ENCODE data around the gene DOC2A.
"Not testable (repeated sequence)": the region's sequence is repeated elsewhere in the genome, so short reads cannot be mapped to it uniquely, and the experiment has no call there.

Gene DOC2A

DNA sequence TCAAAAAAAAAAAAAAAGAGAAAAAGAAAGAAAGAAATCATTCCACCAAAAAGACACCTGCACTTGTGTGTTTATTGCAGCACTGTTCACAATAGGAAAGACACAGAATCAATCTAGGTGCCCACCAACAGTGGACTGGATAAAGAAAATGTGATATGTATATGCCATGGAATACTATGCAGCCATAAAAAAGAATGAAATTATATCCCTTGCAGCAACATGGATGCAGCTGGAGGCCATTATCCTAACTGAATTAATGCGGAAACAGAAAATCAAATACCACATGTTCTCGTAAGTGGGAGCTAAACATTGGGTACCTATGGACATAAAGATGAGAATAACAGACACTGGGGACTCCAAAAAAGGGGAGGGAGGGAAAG, 6.4 kb upstream of the DOC2A start:
- H3K4me3 ChIP-seq (ENCODE audit: low read depth, low read length): no peak overlapping the region
- TF ChIP-seq, protein P1, sequence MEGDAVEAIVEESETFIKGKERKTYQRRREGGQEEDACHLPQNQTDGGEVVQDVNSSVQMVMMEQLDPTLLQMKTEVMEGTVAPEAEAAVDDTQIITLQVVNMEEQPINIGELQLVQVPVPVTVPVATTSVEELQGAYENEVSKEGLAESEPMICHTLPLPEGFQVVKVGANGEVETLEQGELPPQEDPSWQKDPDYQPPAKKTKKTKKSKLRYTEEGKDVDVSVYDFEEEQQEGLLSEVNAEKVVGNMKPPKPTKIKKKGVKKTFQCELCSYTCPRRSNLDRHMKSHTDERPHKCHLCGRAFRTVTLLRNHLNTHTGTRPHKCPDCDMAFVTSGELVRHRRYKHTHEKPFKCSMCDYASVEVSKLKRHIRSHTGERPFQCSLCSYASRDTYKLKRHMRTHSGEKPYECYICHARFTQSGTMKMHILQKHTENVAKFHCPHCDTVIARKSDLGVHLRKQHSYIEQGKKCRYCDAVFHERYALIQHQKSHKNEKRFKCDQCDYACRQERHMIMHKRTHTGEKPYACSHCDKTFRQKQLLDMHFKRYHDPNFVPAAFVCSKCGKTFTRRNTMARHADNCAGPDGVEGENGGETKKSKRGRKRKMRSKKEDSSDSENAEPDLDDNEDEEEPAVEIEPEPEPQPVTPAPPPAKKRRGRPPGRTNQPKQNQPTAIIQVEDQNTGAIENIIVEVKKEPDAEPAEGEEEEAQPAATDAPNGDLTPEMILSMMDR (IDR thresholded peaks at IDR 0.05; ENCODE audit: borderline replicate concordance, insufficient read depth, low read depth, low read length): no peak

DNA sequence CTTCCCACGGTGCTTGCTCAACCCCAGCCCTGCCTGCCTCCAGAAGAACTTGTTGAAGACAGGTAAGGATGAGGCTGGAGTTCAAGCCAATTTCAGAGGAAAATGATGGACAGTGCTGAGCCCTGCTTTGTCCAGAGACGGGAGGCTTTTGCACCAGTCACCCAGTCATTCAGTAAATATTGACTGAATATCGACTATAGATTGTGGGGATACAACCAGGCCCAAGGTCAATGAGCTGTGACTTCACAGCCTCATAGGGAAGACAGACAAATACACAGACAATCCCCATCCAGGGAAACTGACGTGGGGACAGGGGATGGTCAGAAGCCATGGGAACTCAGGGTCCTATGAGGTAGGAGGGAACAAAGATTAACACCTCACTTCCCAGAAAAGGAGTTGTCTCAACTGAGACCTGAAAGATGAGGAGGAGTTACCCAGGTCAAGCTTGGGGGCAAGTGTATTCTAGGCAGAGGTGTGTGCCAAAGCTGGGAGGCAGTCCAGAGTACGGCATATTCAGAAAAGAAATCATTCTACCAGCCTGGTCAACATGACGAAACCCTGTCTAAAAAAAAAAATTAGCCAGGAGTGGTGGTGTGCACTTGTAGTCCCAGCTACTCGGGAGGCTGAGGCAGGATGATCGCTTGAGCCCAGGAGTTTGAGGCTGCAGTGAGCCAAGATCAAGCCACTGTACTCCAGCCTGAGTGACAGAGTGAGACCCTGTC, 5.9 kb upstream of the DOC2A start:
- H3K4me3 ChIP-seq (ENCODE audit: low read depth, low read length): no peak overlapping the region
- TF ChIP-seq, protein P1 (IDR thresholded peaks at IDR 0.05; ENCODE audit: borderline replicate concordance, insufficient read depth, low read depth, low read length): no peak

DNA sequence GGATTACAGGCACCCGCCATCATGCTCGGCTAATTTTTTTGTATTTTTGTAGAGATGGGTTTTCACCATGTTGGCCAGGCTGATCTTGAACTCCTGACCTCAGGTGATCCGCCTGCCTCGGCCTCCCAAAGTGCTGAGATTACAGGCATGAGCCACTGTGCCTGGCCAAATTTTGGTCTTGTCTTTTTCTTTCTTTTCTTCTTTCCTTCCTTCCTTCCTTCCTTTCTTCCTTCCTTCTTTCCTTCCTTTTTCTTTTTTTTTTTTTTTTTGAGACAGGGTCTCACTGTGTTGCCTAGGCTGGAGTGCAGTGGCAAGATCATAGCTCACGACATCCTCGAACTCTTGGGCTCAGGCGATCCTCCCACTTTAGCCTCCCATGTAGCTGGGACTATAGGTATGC, 4.6 kb upstream of the DOC2A start:
- H3K4me3 ChIP-seq (ENCODE audit: low read depth, low read length): not testable (repeated sequence)

DNA sequence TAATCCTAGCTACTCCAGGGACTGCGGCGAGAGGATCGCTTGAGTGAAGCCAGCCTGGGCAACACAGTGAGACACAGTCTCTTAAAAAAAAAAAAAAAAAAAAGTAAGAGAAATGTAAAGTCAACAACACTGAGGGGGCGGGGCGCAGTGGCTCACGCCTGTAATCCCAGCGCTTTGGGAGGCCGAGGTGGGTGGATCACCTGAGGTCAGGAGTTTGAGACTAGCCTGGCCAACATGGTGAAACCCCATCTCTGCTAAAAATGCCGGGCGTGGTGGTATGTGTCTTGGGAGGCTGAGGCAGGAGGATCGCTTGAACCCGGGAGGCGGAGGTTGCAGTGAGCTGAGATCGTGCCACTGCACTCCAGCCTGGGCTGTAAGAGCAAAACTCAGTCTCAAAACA, 1.8 kb upstream of the DOC2A start:
- not testable (repeated sequence) for H3K4me3 ChIP-seq (ENCODE audit: low read depth, low read length)

DNA sequence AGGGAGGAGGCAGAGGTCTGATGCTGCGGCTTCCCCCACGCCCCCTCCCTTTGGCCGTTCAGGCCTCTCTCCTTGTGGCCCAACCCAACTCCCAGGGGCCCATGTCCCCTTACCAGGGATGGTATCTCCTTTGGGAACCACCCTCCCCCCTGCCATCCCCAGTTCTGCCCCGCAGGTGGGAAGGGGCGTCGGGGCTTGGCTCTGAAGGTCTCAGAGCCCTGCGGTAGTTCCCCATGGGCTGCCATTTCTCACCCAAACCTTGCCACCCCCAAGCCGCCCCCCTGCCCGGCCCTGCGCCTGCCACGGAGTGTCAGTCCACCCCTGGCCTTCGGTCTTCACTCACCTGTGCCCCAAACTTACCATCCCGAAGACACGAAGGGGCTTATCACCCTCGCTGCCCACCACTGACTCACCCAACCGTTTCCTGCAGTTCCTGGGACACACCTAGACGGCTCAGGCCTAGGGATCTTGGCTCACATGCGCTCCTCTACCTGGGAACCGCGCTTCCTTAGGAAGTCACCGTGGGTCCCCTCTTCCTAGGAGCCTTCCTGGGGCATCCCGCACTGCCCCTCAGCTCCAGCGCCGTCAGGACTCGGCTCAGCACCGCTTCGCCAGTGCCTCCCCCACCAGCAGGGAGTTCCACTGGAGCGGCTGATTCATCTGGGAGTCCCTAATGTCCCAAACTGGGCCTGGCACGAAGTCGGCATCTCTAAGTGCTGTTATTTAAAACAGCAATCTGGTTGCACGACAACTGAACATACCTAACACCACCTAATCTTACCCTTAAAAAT, 1.1 kb upstream of the DOC2A start:
- TF ChIP-seq, protein P1 (IDR thresholded peaks at IDR 0.05; ENCODE audit: borderline replicate concordance, insufficient read depth, low read depth, low read length): no peak
- no peak overlapping the region for H3K4me3 ChIP-seq (ENCODE audit: low read depth, low read length)

DNA sequence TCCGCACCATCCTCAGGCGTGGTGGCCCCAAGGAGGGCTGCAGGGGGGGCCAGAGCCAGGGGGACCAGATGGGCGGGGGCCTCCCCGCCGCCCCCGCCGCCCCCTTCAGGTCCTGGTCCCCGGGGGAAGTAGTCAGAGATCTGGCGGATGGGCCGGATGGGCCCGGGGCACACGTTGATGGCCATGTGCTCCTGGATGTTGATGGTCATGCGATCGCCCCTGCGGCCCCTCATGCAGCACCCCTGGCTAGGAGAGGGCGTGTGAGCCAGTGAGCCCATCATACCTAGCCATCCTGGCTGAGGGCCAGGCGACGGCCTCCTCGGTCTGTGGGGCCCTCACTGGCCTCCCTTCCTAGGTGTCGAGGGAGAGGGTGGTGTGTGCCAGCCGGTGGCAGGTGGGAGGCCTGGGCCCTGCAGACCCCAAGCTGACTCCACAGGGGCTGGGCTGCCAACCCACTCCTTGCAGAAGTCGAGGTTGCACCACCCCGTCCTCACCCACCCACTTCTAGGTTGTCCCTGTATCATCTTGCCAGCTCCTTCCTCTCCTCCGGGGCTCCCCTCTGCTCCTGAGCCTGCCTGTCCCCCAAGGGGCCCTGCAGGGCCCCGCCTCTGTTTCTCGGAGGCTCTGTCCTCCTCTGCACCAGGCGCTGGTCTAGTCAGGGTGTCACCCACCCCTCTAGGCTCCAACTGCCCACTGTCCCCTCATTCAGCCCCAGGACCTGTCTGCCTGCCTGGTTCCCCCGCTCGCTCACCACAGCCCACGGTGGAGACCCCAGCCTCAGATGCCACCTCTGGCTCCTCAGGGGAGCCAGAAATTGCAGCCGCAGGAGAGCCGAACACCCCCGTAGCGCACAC, 610 bp downstream of the DOC2A start:
- TF ChIP-seq, protein P1 (IDR thresholded peaks at IDR 0.05; ENCODE audit: borderline replicate concordance, insufficient read depth, low read depth, low read length): no peak
- no peak overlapping the region for H3K4me3 ChIP-seq (ENCODE audit: low read depth, low read length)

DNA sequence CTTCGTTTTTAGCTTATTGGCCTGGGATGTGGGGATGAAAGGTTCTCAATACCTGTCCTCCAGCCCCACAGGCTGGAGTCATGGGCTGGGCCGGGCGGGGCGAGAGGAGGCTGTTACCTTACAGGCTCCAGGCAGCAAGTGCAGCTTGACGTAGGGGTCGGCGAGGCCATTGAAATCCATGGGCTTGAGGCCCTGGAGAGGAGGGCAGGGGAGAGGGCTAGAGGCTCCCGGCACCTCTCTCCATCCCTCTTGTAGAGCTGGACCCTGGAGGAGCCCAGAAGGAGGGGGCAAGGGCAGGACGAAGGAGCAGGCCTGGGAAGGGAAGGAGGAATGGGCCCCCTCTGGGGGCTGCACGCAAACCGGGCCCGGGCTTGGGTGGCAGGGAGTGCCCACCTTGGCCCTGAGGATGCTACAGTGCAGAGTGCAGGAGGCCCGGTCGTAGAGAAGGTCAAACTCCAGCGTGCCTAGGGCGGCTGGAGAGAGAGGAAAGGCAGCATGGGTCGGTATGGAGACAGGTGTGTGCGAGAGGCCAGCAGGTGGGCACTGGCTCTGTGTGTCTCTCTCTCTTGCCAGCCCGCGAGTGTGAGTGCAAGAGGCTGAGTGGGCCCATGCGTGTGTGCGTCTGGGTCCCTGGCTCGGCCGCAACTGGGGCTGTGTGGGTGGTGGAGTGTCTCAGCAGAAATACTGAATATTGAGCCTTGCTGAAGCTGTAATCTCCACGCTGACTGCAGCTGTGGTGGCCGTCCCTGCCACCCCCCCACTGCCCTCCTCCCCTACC, 1.6 kb downstream of the DOC2A start:
- H3K4me3 ChIP-seq (ENCODE audit: low read depth, low read length): no peak overlapping the region
- TF ChIP-seq, protein P1 (IDR thresholded peaks at IDR 0.05; ENCODE audit: borderline replicate concordance, insufficient read depth, low read depth, low read length): no peak

Data from GM12875 (cell line).